AML-193 (cell line): Measurements from ENCODE around the gene ATP1A2.

Source experiments
- DNase-seq, 2 experiments: peaks; one replicate each; lab custom pipeline; 2025; lab: John Stamatoyannopoulos, UW

ATP1A2 gene

DNA sequence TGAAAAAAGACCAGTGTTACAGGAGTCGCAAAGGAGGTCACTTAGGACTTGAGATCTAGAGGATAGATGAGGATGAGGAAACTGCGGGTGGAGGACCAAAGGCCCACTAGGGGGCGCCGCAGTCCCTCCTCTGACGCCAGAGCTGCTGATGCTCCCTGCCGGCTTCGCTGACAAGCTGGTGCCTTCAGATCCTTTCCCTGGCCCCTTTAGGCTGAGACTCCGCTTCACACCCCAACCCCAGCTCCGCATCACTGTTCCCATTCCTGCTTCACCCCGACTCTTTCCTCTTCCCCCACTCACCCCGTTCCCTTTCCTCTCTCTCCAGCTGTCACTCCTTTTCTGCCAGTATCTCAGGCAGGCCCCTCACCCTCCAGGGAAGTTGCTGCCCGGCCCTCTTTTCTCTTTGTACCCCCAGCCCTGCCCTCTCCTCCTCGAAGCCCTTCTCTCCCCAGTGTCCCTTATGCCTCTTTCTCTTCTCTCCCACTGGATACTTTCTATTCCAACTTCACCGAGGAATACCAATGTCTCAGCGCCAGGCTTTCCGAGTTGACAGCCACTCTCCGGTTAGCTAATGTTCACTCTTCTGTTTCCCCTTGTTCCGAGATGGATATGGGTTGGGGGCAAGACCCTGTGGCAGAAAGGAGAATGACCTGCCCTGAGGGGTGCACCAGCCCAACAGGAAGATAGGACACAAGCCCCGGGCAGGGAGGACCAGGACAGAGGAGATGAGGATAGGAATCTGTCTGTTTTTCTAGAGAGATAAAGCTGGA, 29.7 kb upstream of the ATP1A2 start:
- peak; percentile 53 to 58 for DNase-seq

GRCh38 chr1:160086456-160086892, 29.1 kb upstream of the ATP1A2 start:
- no peak for DNase-seq

- no peak for DNase-seq
Observed at GRCh38 chr1:160087118-160087662, 28.4 kb upstream of the ATP1A2 start.

GRCh38 chr1:160089883-160090282, 25.7 kb upstream of the ATP1A2 start:
- DNase-seq = no peak

GRCh38 chr1:160090760-160091159, 24.8 kb upstream of the ATP1A2 start:
- DNase-seq = no peak

GRCh38 chr1:160091666-160092223, 23.8 kb upstream of the ATP1A2 start:
- DNase-seq = no peak

- no peak for DNase-seq
Observed at GRCh38 chr1:160092366-160093068, 23.0 kb upstream of the ATP1A2 start.

DNA sequence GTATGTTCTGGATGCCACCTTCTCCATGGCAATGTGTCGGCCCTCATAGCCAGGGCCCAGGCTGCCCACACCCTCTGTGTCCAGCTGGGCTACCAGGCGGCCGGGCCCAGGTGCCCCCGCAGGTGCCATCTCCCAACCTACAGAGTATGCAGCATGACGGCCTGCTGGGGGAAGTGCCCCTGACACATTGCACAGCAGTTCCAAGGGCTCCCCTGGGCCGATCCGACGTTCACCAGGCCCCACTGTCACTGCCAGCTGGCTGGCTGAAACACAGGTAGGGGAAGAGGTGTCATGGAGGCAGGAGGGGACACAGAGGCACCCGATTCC, 22.5 kb upstream of the ATP1A2 start:
- DNase-seq = no peak

DNA sequence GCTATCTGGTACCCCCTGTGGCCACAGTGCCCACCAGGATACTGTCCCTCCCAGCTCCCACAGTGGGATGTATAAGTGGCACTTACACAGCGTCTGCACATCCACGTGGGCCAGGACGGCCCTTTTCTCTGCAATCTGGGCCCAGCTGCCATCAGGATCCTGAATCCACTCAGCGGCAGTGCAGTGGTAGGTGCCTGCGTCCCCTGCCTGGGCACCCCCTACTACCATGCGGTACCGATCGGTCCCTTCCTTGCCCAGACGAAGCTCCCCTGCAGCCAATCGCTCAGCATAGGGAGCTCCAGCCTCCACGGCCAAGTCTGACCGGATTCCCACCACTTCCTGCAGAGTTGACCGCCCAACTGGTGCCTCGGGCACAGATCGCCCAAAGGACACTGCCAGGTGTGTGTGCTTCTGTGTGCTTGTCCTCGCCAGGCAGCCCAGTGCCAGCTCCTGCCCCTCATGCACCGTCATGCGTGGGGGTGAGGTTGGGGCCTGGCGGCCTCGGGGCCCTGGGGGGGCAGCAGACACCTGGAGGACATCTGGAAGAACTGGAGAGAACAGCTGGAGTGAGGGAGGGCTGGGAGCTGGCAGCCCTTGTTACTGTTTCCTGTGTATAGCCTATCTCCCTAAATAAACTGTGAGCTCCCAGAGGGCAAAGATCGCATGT, 21.8 kb upstream of the ATP1A2 start:
- DNase-seq = no peak

GRCh38 chr1:160094291-160094625, 21.3 kb upstream of the ATP1A2 start:
- no peak for DNase-seq

DNA sequence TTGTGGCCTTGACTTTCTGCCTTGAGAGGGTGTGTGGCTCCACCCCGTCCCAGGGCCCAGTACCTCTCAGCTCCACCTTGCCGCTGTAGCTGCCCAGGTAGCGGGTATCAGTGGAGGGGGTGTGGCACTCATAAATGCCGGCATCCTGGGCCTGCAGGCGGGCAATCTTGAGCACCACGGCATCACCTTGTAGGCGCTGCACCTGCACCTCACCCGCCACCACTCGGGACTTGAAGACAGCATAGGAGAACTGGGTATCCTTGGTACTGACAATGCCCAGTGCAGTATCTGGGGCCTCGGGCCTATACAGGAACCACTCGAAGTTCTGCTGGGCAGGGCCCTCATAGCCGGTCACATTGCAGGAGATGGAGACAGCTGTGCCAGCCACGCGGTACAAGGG, 20.8 kb upstream of the ATP1A2 start:
- no peak for DNase-seq

DNA sequence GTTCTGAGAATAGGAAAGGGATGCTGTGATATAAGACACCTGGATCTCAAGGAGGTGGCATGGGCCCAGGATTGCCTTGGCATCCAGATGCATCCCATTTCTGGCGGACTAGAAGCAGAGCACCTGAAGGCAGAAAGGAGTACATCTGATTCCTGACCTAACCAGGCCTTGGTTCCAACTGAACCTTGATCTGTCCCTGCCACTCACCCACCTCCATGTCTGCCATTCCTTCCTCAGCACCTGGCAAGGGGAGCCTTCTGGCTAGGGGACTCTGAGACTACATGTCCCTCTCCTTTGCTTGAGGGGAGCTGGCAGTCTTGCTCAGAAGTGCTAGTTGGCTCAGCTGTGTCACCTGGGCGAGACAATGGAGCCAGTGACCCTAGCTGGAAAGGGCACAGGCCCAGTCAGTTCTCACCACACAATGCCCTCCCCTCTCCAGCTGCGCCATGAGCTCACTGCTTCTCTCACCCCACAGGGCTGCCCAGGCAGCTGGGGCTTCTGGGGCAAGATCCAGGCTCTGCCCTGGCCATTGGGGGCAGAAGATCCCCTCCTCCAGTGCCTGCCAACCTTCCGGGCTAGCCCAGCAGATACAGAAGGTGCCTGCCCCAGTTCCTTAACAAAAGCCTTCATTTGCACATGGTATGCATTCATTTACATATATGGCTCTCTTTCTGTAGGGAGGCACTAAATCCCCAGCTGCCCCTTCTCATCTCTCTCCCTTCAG, 20.0 kb upstream of the ATP1A2 start:
- no peak for DNase-seq

- DNase-seq = peak; percentile 47 to 60
Observed at GRCh38 chr1:160096274-160097116, 19.1 kb upstream of the ATP1A2 start.

DNA sequence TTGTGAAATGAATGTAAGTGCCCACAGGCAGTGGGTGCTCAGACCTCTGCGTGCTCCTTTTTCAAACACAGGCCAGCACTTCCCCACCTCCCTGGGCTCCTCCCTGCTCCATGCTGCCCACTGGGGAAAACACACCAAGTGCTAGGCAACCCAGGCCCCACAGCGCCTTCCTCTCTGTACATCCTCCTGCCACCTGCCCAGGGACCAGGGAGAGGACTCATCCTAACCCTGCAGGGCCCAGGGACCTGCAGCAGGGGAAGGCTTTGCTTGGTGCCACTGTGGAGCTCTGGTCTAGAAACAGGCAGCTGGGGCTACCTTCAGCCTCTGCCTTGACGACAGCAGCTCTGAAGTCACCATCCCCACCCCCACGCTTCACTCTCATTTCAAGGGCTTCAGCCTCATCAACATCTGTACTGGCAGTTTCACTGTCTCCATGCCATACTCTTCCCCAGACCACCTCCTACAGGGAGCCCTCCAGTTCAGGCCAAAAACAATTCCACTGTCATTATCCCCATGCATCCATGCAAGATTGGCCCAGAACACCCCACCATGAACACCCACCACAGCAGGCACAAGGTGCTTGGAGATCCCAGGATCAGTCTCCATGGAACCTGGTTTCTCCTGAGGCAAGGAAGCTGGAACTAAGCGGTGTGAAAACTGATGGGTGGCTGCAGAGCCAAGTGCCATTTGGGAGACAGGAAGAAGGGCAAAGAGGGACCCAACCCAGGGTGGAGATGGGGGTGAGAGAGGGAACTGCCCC, 18.2 kb upstream of the ATP1A2 start:
- no peak for DNase-seq

- peak; percentile 44 to 61 for DNase-seq
Observed at GRCh38 chr1:160097911-160098851, 17.4 kb upstream of the ATP1A2 start, which contains the start of gene IGSF8. Gene IGSF8 (minus strand): TSS chr1:160098619. CDS start chr1:160098472, 147 bp downstream.

DNA sequence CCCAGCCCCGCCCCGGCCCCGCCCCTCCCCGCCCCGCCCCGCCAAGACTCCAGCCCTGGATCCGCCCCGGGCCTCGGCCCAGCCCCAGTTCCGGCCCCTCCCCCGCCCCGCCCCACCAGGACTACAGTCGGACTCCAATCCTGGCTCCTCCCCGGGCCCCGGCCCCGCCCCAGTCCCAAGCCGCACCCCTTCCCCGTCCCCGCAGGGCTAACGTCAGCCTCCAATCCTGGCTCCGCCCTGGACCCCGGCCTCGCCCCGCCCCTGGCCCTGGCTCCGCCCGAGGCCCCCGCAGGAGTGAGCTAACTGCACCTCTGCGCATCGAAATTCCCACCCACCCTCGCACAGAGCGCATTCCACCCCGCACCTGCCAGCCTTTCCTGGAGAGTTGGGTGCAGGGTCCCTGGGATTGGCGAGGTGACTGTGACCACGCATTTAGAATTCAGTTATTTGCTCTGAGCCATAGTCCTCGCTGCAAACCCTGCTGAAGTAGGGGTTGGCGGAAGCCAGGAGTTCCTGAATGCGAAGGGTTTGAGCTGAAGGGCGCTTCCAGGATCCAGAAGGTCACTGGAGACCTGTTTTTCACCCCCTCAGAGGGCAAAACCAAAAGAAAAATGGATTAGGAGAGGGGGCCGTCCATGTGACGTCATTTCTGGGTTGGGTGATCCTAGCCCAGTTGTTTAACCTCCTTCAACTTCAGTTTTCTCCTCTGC, 16.6 kb upstream of the ATP1A2 start:
- DNase-seq = peak; percentile 78 to 87

DNA sequence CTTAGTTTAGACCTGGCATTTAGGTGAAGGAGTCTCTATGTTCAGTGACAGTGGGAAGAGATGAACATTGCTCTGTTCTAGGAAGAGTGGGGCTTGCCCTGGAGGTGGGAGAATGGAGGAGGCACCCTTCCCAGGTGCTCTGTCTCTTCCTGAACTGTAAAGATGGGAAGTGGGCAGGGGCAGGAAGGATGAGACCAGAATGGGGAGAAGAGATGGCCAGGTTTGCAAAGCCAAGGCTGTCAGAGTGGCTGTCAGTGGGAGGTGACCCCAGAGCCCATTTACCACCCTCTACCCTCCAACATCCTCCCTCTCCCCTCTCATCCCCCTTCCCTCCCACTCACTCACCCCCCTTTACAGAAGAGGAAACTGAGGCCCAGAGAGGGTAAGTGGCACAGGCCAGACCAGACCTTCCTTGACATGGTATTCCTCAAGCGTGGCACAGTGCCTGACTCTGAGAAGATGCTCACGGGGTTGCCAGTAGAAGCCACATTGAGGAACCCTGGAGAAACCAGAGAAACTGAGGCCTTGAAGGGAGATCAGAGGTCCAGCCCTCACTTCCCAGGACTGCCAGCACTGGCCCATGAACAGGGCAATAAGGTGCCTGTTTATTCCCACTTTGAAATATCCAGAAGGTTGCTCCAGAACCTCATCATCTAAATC, 15.7 kb upstream of the ATP1A2 start:
- no peak for DNase-seq
